Measurements from ENCODE around the gene WFDC9. TPM values are rescaled to one million over a fixed set of nuclear protein-coding genes. Genes with fewer than 3 reads are reported as not detected.

The WFDC9 gene
- total and polyA plus RNA-seq, 2 donors (not counting 3 experiments of a cell fraction or from before 2014, with no cell fraction given) = not detected

GRCh38 chr20:45583502-45583901, 47.6 kb downstream of the WFDC9 start:
- no peaks in the 10 kb centered on the region for H3K36me3 ChIP-seq (ENCODE audit: control insufficient read depth in 2 of 2, extremely low read depth in 1 of 2, insufficient read depth in 2 of 2, low read length in 2 of 2)
- no peak for FAIRE-seq
- intact Hi-C loops (cut with micrococcal nuclease) = no loop called here
- no peaks in the 10 kb centered on the region for H3K4me1 ChIP-seq (ENCODE audit: control insufficient read depth, extremely low read depth, insufficient read depth, low read length)
- H3K4me2 ChIP-seq (ENCODE audit: insufficient read depth, low read length) = no peak overlapping the region
- no peaks in the 10 kb centered on the region for H3K9me1 ChIP-seq (replicated peaks; ENCODE audit: control insufficient read depth, extremely low read depth, insufficient read depth, low read length)
- H2AFZ ChIP-seq (ENCODE audit: low read depth, low read length) = no peak overlapping the region
- CTCF ChIA-PET = no interaction called here
- POLR2A ChIA-PET = no interaction called here
- BruUV-seq (replicated peaks) = no TSS peak
- no peak overlapping the region for H3K27ac ChIP-seq (ENCODE audit: insufficient read depth, low read depth, low read length)
- TF ChIP-seq POLR2A (IDR thresholded peaks at IDR 0.05; ENCODE audit: low read depth, low read length) (no peak), CTCF (IDR thresholded peaks at IDR 0.05; ENCODE audit: extremely low read depth in 1 of 2, insufficient read depth in 1 of 2, low read depth in 1 of 2, low read length in 2 of 2) (no peak), MAX (IDR thresholded peaks at IDR 0.05; ENCODE audit: insufficient read depth, insufficient read length) (no peak), FOS (IDR thresholded peaks at IDR 0.05; ENCODE audit: borderline replicate concordance, insufficient read depth, low read length) (no peak), JUN (IDR thresholded peaks at IDR 0.05; ENCODE audit: borderline replicate concordance, insufficient read depth, insufficient read length, low read depth) (no peak), POLR2AphosphoS5 (IDR thresholded peaks at IDR 0.05; ENCODE audit: insufficient read depth, low read depth, low read length) (no peak), GATA2 (IDR thresholded peaks at IDR 0.05; ENCODE audit: insufficient read depth, insufficient read length, low read depth, low read length) (no peak), MYC (IDR thresholded peaks at IDR 0.05; ENCODE audit: low read depth, low read length) (no peak), EZH2 (IDR thresholded peaks at IDR 0.05; ENCODE audit: borderline replicate concordance, low read depth, low read length, severe bottlenecking) (no peak)
- H3K9me3 ChIP-seq (replicated peaks; ENCODE audit: control insufficient read depth, insufficient read depth, low read length) = no peaks in the 10 kb centered on the region
- no peak overlapping the region for H3K9ac ChIP-seq (replicated peaks; ENCODE audit: extremely low read depth, insufficient read depth, low read length)
- no peak overlapping the region for H3K4me3 ChIP-seq (replicated peaks in 1 of 3; ENCODE audit: insufficient read depth in 1 of 3, low read depth in 1 of 3, low read length in 3 of 3)
- no peaks in the 10 kb centered on the region for H4K20me1 ChIP-seq (replicated peaks; ENCODE audit: control insufficient read depth, extremely low read depth, insufficient read depth, low read length)
- peaks cover under 1 to 12% of the 10 kb centered on the region in 2 experiments for H3K27me3 ChIP-seq (ENCODE audit: control insufficient read depth in 2 of 2, insufficient read depth in 2 of 2, low read length in 2 of 2)
- no peaks in the 10 kb centered on the region for H3K79me2 ChIP-seq (ENCODE audit: control insufficient read depth, insufficient read depth, low read length)
- DNase-seq (ENCODE audit: low read depth, low spot score) = no peak
- dilution Hi-C loops (cut with MboI; ENCODE audit: extremely low pct_ligation_motif_present, low sequenced_read_pairs) = no loop called here

Data from endothelial cell of umbilical vein (primary cell).